HCT116 (cell line): ENCODE data around the gene TXNDC17. TPM values are rescaled to one million over a fixed set of nuclear protein-coding genes. Genes with fewer than 3 reads are reported as not detected.

Source experiments
- ATAC-seq: fragments of 200-7000 bp; cut with Tn5 transposase; 2 replicates; pipeline ENCODE4 v1.9.1; 2020; ENCODE audit warnings: mild to moderate bottlenecking, moderate library complexity
- BruUV-seq: library from RNA; stranded (reverse); fragments of 400-500 nt; replicated peaks from 2 replicates; lab custom pipeline; 2021; lab: Mats Ljungman, UMichigan
- CTCF ChIA-PET: fragments of 300-600 bp; sonication (Branson Sonifier 250); formaldehyde crosslinking; loops from one replicate; lab custom pipeline; 2021; ENCODE audit warnings: antibody characterized with exemption; lab: Charles Lee
- POLR2A ChIA-PET: fragments of 300-600, 350-600 bp; sonication (Branson Sonifier 250); formaldehyde crosslinking; loops from one replicate; lab custom pipeline; 2021; ENCODE audit warnings: antibody characterized with exemption; lab: Charles Lee
- RAD21 ChIA-PET, 2 experiments: fragments of 300-600 bp; sonication (Branson Sonifier 250); formaldehyde crosslinking; loops; one replicate each; lab custom pipeline; 2023; ENCODE audit warnings: low total read pairs in 2 of 2; ENCODE audit not compliant: uncharacterized antibody in 2 of 2, unreplicated experiment in 2 of 2, low non-redundant PET in 1 of 2; lab: Charles Lee
- DNase-seq: peaks from one replicate; pipeline ENCODE4 v3.0.0-alpha.2; 2010; ENCODE audit warnings: low read depth, low spot score
- H2AFZ ChIP-seq: fragments of 200-600 bp; shearing (Covaris generic), sonication (generic); 2 replicates; pipeline ENCODE4 v1.6.1; 2017; ENCODE audit warnings: low read depth, mixed run types, mixed read lengths, antibody characterized with exemption, low read length; ENCODE audit not compliant: poor library complexity, severe bottlenecking
- H3K27ac ChIP-seq: 2 replicates; pipeline ENCODE4 v1.5.1; 2012; ENCODE audit warnings: low read depth, low read length
- H3K27me3 ChIP-seq: fragments of 200-600 bp; sonication (generic); 2 replicates; pipeline ENCODE4 v1.6.1; 2016; ENCODE audit warnings: mixed run types, low read length, mixed read lengths; ENCODE audit not compliant: insufficient read depth
- H3K36me3 ChIP-seq, 2 experiments: fragments of 200-500 bp in 1 of 2; fragments of 200-600 bp in 1 of 2; sonication (Bioruptor generic) in 1 of 2; sonication (generic) in 1 of 2; 2 replicates each; pipeline versions ENCODE4 v1.5.1 to v1.6.1; 2014 to 2016; ENCODE audit warnings: low read length in 2 of 2, inconsistent platforms in 1 of 2, mixed read lengths in 1 of 2, mixed run types in 1 of 2; ENCODE audit not compliant: insufficient read depth in 2 of 2, control insufficient read depth in 1 of 2
- H3K4me1 ChIP-seq, 2 experiments: fragments of 200-600 bp in 1 of 2; sonication (generic) in 1 of 2; 2 replicates each; pipeline versions ENCODE4 v1.5.1 to v1.6.1; 2012 to 2017; ENCODE audit warnings: low read length in 2 of 2, inconsistent platforms in 1 of 2, mild to moderate bottlenecking in 1 of 2, mixed read lengths in 1 of 2, mixed run types in 1 of 2, moderate library complexity in 1 of 2; ENCODE audit not compliant: insufficient read depth in 2 of 2, control insufficient read depth in 1 of 2
- H3K4me2 ChIP-seq: fragments of 200-600 bp; sonication (generic); 2 replicates; pipeline ENCODE4 v1.6.1; 2017; ENCODE audit warnings: mixed run types, low read length, mixed read lengths
- H3K4me3 ChIP-seq, 2 experiments: fragments of 200-600 bp in 1 of 2; sonication (generic) in 1 of 2; replicated peaks in 1 of 2; 2 replicates each; pipeline ENCODE4 v1.5.1; 2011 to 2016; ENCODE audit warnings: low read length in 2 of 2, control low read depth in 1 of 2, low read depth in 1 of 2, mild to moderate bottlenecking in 1 of 2, mixed read lengths in 1 of 2, mixed run types in 1 of 2
- H3K79me2 ChIP-seq: fragments of 200-600 bp; sonication (generic); 2 replicates; pipeline ENCODE4 v1.6.1; 2017; ENCODE audit warnings: mild to moderate bottlenecking, mixed run types, low read length, moderate library complexity, mixed read lengths; ENCODE audit not compliant: insufficient read depth
- H3K9ac ChIP-seq: fragments of 200-600 bp; sonication (generic); 2 replicates; pipeline ENCODE4 v1.6.1; 2016; ENCODE audit warnings: low read length, mixed read lengths
- H3K9me2 ChIP-seq: fragments of 200-600 bp; sonication (generic), shearing (Covaris generic); 2 replicates; pipeline ENCODE4 v1.6.1; 2017; ENCODE audit warnings: mixed run types, mild to moderate bottlenecking, moderate library complexity; ENCODE audit not compliant: insufficient read depth
- H3K9me3 ChIP-seq, 2 experiments: fragments of 200-500 bp in 1 of 2; fragments of 200-600 bp in 1 of 2; sonication (Bioruptor generic) in 1 of 2; sonication (generic) in 1 of 2; 2 replicates each; pipeline ENCODE4 v1.6.1; 2014 to 2017; ENCODE audit warnings: low read length in 2 of 2, mixed read lengths in 2 of 2, inconsistent platforms in 1 of 2, low read depth in 1 of 2, mild to moderate bottlenecking in 1 of 2, mixed run types in 1 of 2, moderate library complexity in 1 of 2; ENCODE audit not compliant: control insufficient read depth in 1 of 2, insufficient read depth in 1 of 2
- H4K20me1 ChIP-seq: fragments of 200-600 bp; sonication (generic), shearing (Covaris generic); 2 replicates; pipeline ENCODE4 v1.6.1; 2017; ENCODE audit warnings: mixed run types, mild to moderate bottlenecking, moderate library complexity; ENCODE audit not compliant: insufficient read depth
- EZH2 ChIP-seq: fragments of 200-600 bp; sonication (generic); IDR thresholded peaks from 2 replicates; pipeline ENCODE4 v1.6.1; 2017; ENCODE audit warnings: antibody characterized with exemption, mixed run types
- POLR2A ChIP-seq: IDR thresholded peaks from 2 replicates; pipeline ENCODE4 v1.7.0; 2011; ENCODE audit warnings: borderline replicate concordance; ENCODE audit not compliant: insufficient read depth, insufficient read length; ENCODE audit errors: extremely low read depth
- SRF ChIP-seq: IDR thresholded peaks from 2 replicates; pipeline ENCODE4 v1.6.1; 2012; ENCODE audit warnings: low read depth
- ZNF274 ChIP-seq: fragments of 200-500 bp; sonication (Bioruptor generic); IDR thresholded peaks from 2 replicates; pipeline ENCODE4 v1.6.1; 2014; ENCODE audit warnings: mild to moderate bottlenecking, low read depth, low read length, inconsistent platforms
- intact Hi-C: fragments of 100-400 bp; cut with micrococcal nuclease; formaldehyde crosslinking; loops from 2 replicates; pipeline ENCODE4 v1.10.0; 2022
- total RNA-seq: library from RNA; stranded (reverse); gene quantifications from one replicate; pipeline ENCODE4 v1.2.1, GENCODE V29; 2021; ENCODE audit not compliant: unreplicated experiment

Gene TXNDC17
- total RNA-seq, 1 experiment from 2014 or later, result 121 TPM

- Histone ChIP-seq H3K4me2 (peak overlapping the region; percentile 80; the same call in 1 of the 2 replicates), H3K9me2 (no peaks in the 10 kb centered on the region), H3K79me2 (no peaks in the 10 kb centered on the region), H3K9ac (no peak overlapping the region), H3K4me1 (peaks cover 19 to 39% of the 10 kb centered on the region in 2 experiments), H4K20me1 (no peaks in the 10 kb centered on the region), H2AFZ (no peak overlapping the region), H3K27me3 (no peaks in the 10 kb centered on the region), H3K27ac (no peak overlapping the region), H3K36me3 (no peaks in the 10 kb centered on the region), H3K9me3 (no peaks in the 10 kb centered on the region), H3K4me3 (no peak overlapping the region)
- ChIA-PET RAD21 (no interaction called here), POLR2A (interaction anchor here (2.6 kb wide), 1 partner anchor 172 kb away, joined by 8 read pairs; no protein-coding TSS in a partner anchor), CTCF (interaction anchor here (1.4 to 3.1 kb wide), 2 partner anchors 172 to 333 kb away, joined by 4 to 14 read pairs; no protein-coding TSS in a partner anchor)
- ATAC-seq (no peak), DNase-seq (no peak)
- no TSS peak for BruUV-seq
- intact Hi-C loops, result no loop called here
- no peak for TF ChIP-seq POLR2A
- TF ChIP-seq ZNF274, result no peak
Measured at GRCh38 chr17:6671431-6671830, 30.6 kb downstream of the TXNDC17 start.

- Histone ChIP-seq H4K20me1 (no peaks in the 10 kb centered on the region), H3K4me2 (no peak overlapping the region), H3K27me3 (no peaks in the 10 kb centered on the region), H3K4me1 (peaks cover 12 to 21% of the 10 kb centered on the region in 2 experiments), H3K9me2 (no peaks in the 10 kb centered on the region), H3K27ac (no peak overlapping the region), H3K9me3 (no peaks in the 10 kb centered on the region), H3K4me3 (no peak overlapping the region), H3K9ac (no peak overlapping the region), H3K79me2 (no peaks in the 10 kb centered on the region), H3K36me3 (no peaks in the 10 kb centered on the region), H2AFZ (no peak overlapping the region)
- no peak for DNase-seq
- intact Hi-C loops, result no loop called here
- TF ChIP-seq ZNF274 (no peak), EZH2 (no peak), SRF (no peak)
- BruUV-seq, result no TSS peak
- CTCF ChIA-PET, result no interaction called here
- ATAC-seq, result no peak
- POLR2A ChIA-PET, result no interaction called here
- RAD21 ChIA-PET, result no interaction called here
Measured at GRCh38 chr17:6674586-6674985, 33.7 kb downstream of the TXNDC17 start.
